SK-N-SH (cell line): ENCODE data around the gene TCF12. TPM values are rescaled to one million over a fixed set of nuclear protein-coding genes. Genes with fewer than 3 reads are reported as not detected.
"Not testable (repeated sequence)": the region's sequence is repeated elsewhere in the genome, so short reads cannot be mapped to it uniquely, and the experiment has no call there.

Source experiments
- CTCF ChIA-PET: fragments of 300-600, 350-600 bp; formaldehyde crosslinking; extraction: SDS; loops from one replicate; lab custom pipeline; 2021; lab: Yijun Ruan, JAX
- POLR2A ChIA-PET: fragments of 350-600 bp; sonication (Branson Sonifier 250); formaldehyde crosslinking; extraction: SDS; loops from one replicate; lab custom pipeline; 2020; ENCODE audit warnings: antibody characterized with exemption, inconsistent platforms; lab: Yijun Ruan, JAX
- DNase-seq: peaks from one replicate; pipeline ENCODE4 v3.0.0; 2012
- H2AFZ ChIP-seq: fragments of 200-600 bp; sonication (generic); 2 replicates; pipeline ENCODE4 v1.8.1; 2016; ENCODE audit warnings: antibody characterized with exemption, mild to moderate bottlenecking, low read depth
- H3F3A ChIP-seq: fragments of 200-600 bp; sonication (generic); replicated peaks from 2 replicates; pipeline ENCODE3; 2016; ENCODE audit warnings: antibody characterized with exemption, mild to moderate bottlenecking; ENCODE audit not compliant: insufficient read depth
- H3K27ac ChIP-seq, 2 experiments: fragments of 200-500 bp in 1 of 2; fragments of 200-600 bp in 1 of 2; sonication (Bioruptor generic) in 1 of 2; sonication (generic), shearing (Covaris generic) in 1 of 2; 2 replicates each; pipeline versions ENCODE4 v1.5.1 to v1.6.1; 2014 to 2016; ENCODE audit warnings: low read depth in 2 of 2, inconsistent platforms in 1 of 2, low read length in 1 of 2, mild to moderate bottlenecking in 1 of 2, mixed read lengths in 1 of 2
- H3K27me3 ChIP-seq: fragments of 200-600 bp; sonication (generic), shearing (Covaris generic); 2 replicates; pipeline ENCODE4 v1.6.1; 2016; ENCODE audit warnings: mixed run types; ENCODE audit not compliant: insufficient read depth
- H3K36me3 ChIP-seq, 2 experiments: fragments of 200-500 bp in 1 of 2; fragments of 200-600 bp in 1 of 2; sonication (Bioruptor generic) in 1 of 2; sonication (generic) in 1 of 2; replicated peaks in 1 of 2; 2 replicates each; pipeline versions ENCODE3 to v1.5.1; 2014 to 2016; ENCODE audit warnings: low read length in 1 of 2, mild to moderate bottlenecking in 1 of 2; ENCODE audit not compliant: insufficient read depth in 2 of 2, control insufficient read depth in 1 of 2
- H3K4me1 ChIP-seq, 2 experiments: fragments of 200-500 bp in 1 of 2; fragments of 200-600 bp in 1 of 2; sonication (Bioruptor generic) in 1 of 2; sonication (generic), shearing (Covaris generic) in 1 of 2; 2 replicates each; pipeline versions ENCODE4 v1.5.1 to v1.6.1; 2014 to 2016; ENCODE audit warnings: low read depth in 1 of 2, low read length in 1 of 2, mixed run types in 1 of 2; ENCODE audit not compliant: insufficient read depth in 2 of 2, control insufficient read depth in 1 of 2
- H3K4me2 ChIP-seq: fragments of 200-600 bp; sonication (generic), shearing (Covaris generic); 2 replicates; pipeline ENCODE4 v1.6.1; 2017; ENCODE audit warnings: mixed run types
- H3K4me3 ChIP-seq, 2 experiments: fragments of 200-500 bp in 1 of 2; fragments of 200-600 bp in 1 of 2; sonication (Bioruptor generic) in 1 of 2; sonication (generic), shearing (Covaris generic) in 1 of 2; 2 replicates each; pipeline versions ENCODE4 v1.5.1 to v1.8.1; 2014 to 2016; ENCODE audit warnings: low read depth in 2 of 2, inconsistent platforms in 1 of 2, low read length in 1 of 2, mild to moderate bottlenecking in 1 of 2, mixed read lengths in 1 of 2, moderate library complexity in 1 of 2
- H3K79me2 ChIP-seq: fragments of 200-600 bp; sonication (generic); 2 replicates; pipeline ENCODE4 v1.8.1; 2017; ENCODE audit warnings: mild to moderate bottlenecking; ENCODE audit not compliant: insufficient read depth
- H3K9ac ChIP-seq: fragments of 200-600 bp; sonication (generic); 2 replicates; pipeline ENCODE4 v1.6.1; 2017; ENCODE audit warnings: mixed run types
- H3K9me2 ChIP-seq: fragments of 200-600 bp; sonication (generic); 2 replicates; pipeline ENCODE4 v1.6.1; 2017; ENCODE audit warnings: mixed run types
- H3K9me3 ChIP-seq: fragments of 200-600 bp; sonication (generic); 2 replicates; pipeline ENCODE4 v1.6.1; 2017; ENCODE audit warnings: mixed run types, mild to moderate bottlenecking, moderate library complexity
- H4K20me1 ChIP-seq: fragments of 200-600 bp; sonication (generic); 2 replicates; pipeline ENCODE4 v1.6.1; 2017; ENCODE audit warnings: mild to moderate bottlenecking, mixed run types; ENCODE audit not compliant: insufficient read depth
- EP300 ChIP-seq, 2 experiments: IDR thresholded peaks; 2 replicates each; pipeline versions ENCODE4 v1.4.0 to v1.6.1; 2012; ENCODE audit warnings: borderline replicate concordance in 1 of 2, low read depth in 1 of 2, low read length in 1 of 2
- NFIC ChIP-seq: IDR thresholded peaks from 2 replicates; pipeline ENCODE4 v1.4.0; 2012; ENCODE audit warnings: borderline replicate concordance
- NRF1 ChIP-seq: IDR thresholded peaks from 2 replicates; pipeline ENCODE4 v1.6.1; 2012; ENCODE audit warnings: low read depth, mild to moderate bottlenecking, low read length
- POLR2AphosphoS5 ChIP-seq: IDR thresholded peaks from 2 replicates; pipeline ENCODE4 v1.6.1; 2012; ENCODE audit warnings: low read depth, low read length
- RAD21 ChIP-seq: IDR thresholded peaks from 2 replicates; pipeline ENCODE4 v1.6.1; 2012; ENCODE audit warnings: mild to moderate bottlenecking, low read length
- RCOR1 ChIP-seq: fragments of 150-350 bp; IDR thresholded peaks from 2 replicates; pipeline ENCODE4 v1.6.1; 2017; ENCODE audit warnings: antibody characterized with exemption, low read length
- RFX5 ChIP-seq: IDR thresholded peaks from 2 replicates; pipeline ENCODE4 v1.6.1; 2012; ENCODE audit warnings: mild to moderate bottlenecking, improper control_type of control experiment, low read length
- USF1 ChIP-seq: IDR thresholded peaks from 2 replicates; pipeline ENCODE4 v1.4.0; 2012; ENCODE audit warnings: low read depth, borderline replicate concordance
- YY1 ChIP-seq: IDR thresholded peaks from 2 replicates; pipeline ENCODE4 v1.4.0; 2012; ENCODE audit warnings: low read depth, mild to moderate bottlenecking
- WGBS: methylation state at CpG from one replicate; pipeline ENCODE4 v1.1.6; 2017; ENCODE audit warnings: low lambda C conversion rate; 5-methylcytosine and 5-hydroxymethylcytosine counted together
- polyA plus RNA-seq, 3 experiments: library from polyadenylated mRNA; depleted of rRNA; stranded (reverse); fragments of >200 nt; gene quantifications; 2 replicates each; pipeline ENCODE4 v1.2.3, GENCODE V29; 2012
- TF ChIP-seq, protein P1 (sequence below): IDR thresholded peaks from 2 replicates; pipeline ENCODE4 v1.4.0; 2012; ENCODE audit warnings: low read depth
- TF ChIP-seq, protein P2 (sequence below): fragments of 150-350 bp; IDR thresholded peaks from 2 replicates; pipeline ENCODE4 v1.6.1; 2017; ENCODE audit warnings: antibody characterized with exemption, low read length, low read depth, borderline replicate concordance

Gene TCF12
- polyA plus RNA-seq, 1 of the 3 experiments (the other 2 are of a cell fraction), result 49.6 TPM

DNA sequence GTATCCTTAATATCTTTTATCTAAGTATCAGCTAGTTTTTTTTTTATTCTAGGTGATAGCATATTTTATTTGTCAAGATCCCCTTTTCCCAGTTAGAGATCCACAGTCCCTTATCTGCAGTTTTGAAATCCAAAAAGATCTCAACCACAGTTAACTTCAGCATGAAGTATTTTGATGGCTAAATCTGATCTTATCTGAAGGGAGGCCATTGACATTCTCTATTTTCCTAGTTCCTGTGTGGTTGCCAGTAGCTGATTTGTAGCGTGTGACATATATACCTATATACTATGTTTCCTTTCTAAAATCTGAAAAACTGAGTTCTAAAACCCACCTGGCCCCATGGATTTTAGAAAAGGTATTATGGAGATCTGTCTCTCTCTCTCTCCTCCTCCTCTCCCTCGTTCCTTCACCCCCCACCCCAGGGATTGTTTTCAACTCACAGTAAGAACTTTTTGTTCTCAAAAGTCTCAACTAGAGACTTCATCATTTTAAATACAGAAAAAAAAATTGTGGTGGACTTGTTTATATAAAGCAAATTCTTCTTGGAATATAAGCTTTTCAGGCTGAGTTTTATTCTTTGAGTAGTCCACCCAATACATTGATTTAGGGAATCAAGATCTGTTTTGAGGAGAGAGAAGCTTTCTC lies 12.3 kb downstream of the TCF12 start:
- H3K9me2 ChIP-seq, result no peaks in the 10 kb centered on the region

GRCh38 chr15:56931639-56932508 lies 13.4 kb downstream of the TCF12 start:
- 95% methylated on average over 1 of the region's 1 CpG for WGBS
- CTCF ChIA-PET, result interaction anchor here (1.5 to 1.6 kb wide), 2 partner anchors 14 to 207 kb away, joined by 4 read pairs; partner anchors contain the start of gene TCF12
- no peak overlapping the region for H3K27ac ChIP-seq

More for the DNA sequence above, 12.3 kb downstream of the TCF12 start:
- peaks cover 27 to 66% of the 10 kb centered on the region in 2 experiments for H3K36me3 ChIP-seq
- no peak overlapping the region for H3K27ac ChIP-seq
- H3K4me1 ChIP-seq, result peaks cover 2 to 37% of the 10 kb centered on the region in 2 experiments; a peak in 3 of 4 replicates
- peaks cover 75% of the 10 kb centered on the region for H4K20me1 ChIP-seq
- ChIA-PET POLR2A (interaction anchor here (0.6 kb wide), 1 partner anchor 19 kb away, joined by 3 read pairs; no protein-coding TSS in a partner anchor), CTCF (interaction anchor here (1.5 to 1.7 kb wide), 4 partner anchors 13 to 440 kb away, joined by 4 to 5 read pairs (median 4); partner anchors contain the start of gene TCF12)
- H3K4me2 ChIP-seq, result no peak overlapping the region
- no peak overlapping the region for H3K9ac ChIP-seq
- 80% methylated on average over 2 of the region's 2 CpGs for WGBS
- H3K9me3 ChIP-seq, result no peaks in the 10 kb centered on the region
- peaks cover 20% of the 10 kb centered on the region for H3F3A ChIP-seq
- no peak overlapping the region for H3K4me3 ChIP-seq
- no peak for TF ChIP-seq POLR2AphosphoS5
- TF ChIP-seq, protein P1, sequence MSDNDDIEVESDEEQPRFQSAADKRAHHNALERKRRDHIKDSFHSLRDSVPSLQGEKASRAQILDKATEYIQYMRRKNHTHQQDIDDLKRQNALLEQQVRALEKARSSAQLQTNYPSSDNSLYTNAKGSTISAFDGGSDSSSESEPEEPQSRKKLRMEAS, result no peak
- no peak for TF ChIP-seq EP300 (IDR thresholded peaks at IDR 0.05; ENCODE audit: borderline replicate concordance in 1 of 2, low read depth in 1 of 2, low read length in 1 of 2)
- TF ChIP-seq RCOR1, result no peak
- DNase-seq, result no peak
- H3K27me3 ChIP-seq, result no peaks in the 10 kb centered on the region
- no peak overlapping the region for H2AFZ ChIP-seq
- H3K79me2 ChIP-seq, result peaks cover 98% of the 10 kb centered on the region

DNA sequence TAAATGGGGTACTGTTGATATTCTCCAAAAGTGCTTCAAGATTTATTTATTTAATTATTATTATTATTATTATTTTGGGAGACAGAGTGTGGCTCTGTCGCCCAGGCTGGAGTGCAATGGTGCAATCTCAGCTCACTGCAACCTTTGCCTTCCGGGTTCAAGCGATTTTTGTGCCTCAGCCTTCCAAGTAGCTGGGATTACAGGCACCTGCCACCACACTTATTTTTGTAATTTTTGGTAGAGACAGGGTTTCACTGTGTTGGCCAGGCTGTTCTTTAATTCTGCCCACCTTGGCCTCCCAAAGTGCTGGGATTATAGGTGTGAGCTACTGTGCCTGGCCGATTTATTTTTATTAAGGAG lies 14.0 kb downstream of the TCF12 start:
- H3K9me3 ChIP-seq, H3K4me2 ChIP-seq, H3K27ac ChIP-seq, H3K9ac ChIP-seq, H2AFZ ChIP-seq, DNase-seq, H3K27me3 ChIP-seq, H3K9me2 ChIP-seq, POLR2A ChIA-PET, H3K4me3 ChIP-seq: not testable (repeated sequence)
- CTCF ChIA-PET, result interaction anchor here (1.2 to 1.4 kb wide), 2 partner anchors 34 to 206 kb away, joined by 3 read pairs; no protein-coding TSS in a partner anchor
- Histone ChIP-seq H3K36me3 (peaks cover 24 to 67% of the 10 kb centered on the region in 2 experiments), H4K20me1 (peaks cover 72% of the 10 kb centered on the region), H3K79me2 (peaks cover 98% of the 10 kb centered on the region), H3K4me1 (peaks cover 2 to 37% of the 10 kb centered on the region in 2 experiments; a peak in 3 of 4 replicates), H3F3A (peaks cover 20% of the 10 kb centered on the region)
- WGBS, result 95% methylated on average over 4 of the region's 4 CpGs

More at GRCh38 chr15:56931639-56932508, 13.4 kb downstream of the TCF12 start:
- Histone ChIP-seq H3K79me2 (peaks cover 98% of the 10 kb centered on the region), H2AFZ (no peak overlapping the region), H3K4me1 (peaks cover 2 to 37% of the 10 kb centered on the region in 2 experiments; a peak in 3 of 4 replicates), H3K4me2 (no peak overlapping the region), H3K4me3 (no peak overlapping the region), H3K9me3 (no peaks in the 10 kb centered on the region), H3K9ac (no peak overlapping the region), H3K27me3 (no peaks in the 10 kb centered on the region), H3K36me3 (peaks cover 24 to 67% of the 10 kb centered on the region in 2 experiments), H3K9me2 (no peaks in the 10 kb centered on the region), H4K20me1 (peaks cover 70% of the 10 kb centered on the region), H3F3A (peaks cover 20% of the 10 kb centered on the region)
- DNase-seq, result no peak
- TF ChIP-seq YY1, result no peak
- no peak for TF ChIP-seq RFX5
- TF ChIP-seq, protein P2, sequence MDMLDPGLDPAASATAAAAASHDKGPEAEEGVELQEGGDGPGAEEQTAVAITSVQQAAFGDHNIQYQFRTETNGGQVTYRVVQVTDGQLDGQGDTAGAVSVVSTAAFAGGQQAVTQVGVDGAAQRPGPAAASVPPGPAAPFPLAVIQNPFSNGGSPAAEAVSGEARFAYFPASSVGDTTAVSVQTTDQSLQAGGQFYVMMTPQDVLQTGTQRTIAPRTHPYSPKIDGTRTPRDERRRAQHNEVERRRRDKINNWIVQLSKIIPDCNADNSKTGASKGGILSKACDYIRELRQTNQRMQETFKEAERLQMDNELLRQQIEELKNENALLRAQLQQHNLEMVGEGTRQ, result no peak
- no peak for TF ChIP-seq RAD21
- TF ChIP-seq NRF1, result no peak
- no peak for TF ChIP-seq USF1
- no peak for TF ChIP-seq NFIC
- POLR2A ChIA-PET, result no interaction called here
